HG02938 (cell line): Measurements from ENCODE around the gene SEMA7A.
A peak's percentile ranks its signal among the peaks of the same experiment; 100 is the strongest.
"Not testable (repeated sequence)": the region's sequence is repeated elsewhere in the genome, so short reads cannot be mapped to it uniquely, and the experiment has no call there.

Source experiments
- ATAC-seq: cut with Tn5 transposase; IDR thresholded peaks from one replicate; pipeline ENCODE4 v1.9.1; 2021; ENCODE audit warnings: mild to moderate bottlenecking, moderate library complexity; ENCODE audit not compliant: unreplicated experiment

Gene SEMA7A

DNA sequence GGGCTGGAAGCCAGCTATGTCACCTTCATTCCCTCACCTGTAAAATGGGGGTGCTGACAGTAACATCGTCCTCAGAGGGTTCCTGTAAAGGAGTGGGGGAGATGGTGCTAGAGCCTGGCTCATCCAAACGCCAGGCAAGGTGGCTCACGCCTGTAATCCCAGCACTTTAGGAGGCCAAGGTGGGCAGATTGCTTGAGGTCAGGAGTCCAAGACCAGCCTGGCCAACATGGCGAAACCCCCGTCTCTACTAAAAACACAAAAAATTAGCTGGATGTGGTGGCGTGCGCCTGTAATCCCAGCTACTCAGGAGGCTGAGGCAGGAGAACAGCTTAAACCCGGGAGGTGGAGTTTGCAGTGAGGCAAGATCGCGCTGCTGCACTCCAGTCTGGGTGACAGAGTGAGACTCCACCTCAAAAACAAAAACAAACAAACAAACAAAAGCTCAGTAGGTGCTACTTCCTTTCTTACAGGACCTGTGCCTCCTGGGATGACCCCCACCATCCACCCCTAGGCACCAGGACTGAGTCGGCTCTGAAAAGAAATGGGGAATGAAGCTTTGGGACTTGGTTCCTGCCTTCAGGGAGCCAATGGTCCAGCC, 43.6 kb downstream of the SEMA7A start:
- ATAC-seq = not testable (repeated sequence)

DNA sequence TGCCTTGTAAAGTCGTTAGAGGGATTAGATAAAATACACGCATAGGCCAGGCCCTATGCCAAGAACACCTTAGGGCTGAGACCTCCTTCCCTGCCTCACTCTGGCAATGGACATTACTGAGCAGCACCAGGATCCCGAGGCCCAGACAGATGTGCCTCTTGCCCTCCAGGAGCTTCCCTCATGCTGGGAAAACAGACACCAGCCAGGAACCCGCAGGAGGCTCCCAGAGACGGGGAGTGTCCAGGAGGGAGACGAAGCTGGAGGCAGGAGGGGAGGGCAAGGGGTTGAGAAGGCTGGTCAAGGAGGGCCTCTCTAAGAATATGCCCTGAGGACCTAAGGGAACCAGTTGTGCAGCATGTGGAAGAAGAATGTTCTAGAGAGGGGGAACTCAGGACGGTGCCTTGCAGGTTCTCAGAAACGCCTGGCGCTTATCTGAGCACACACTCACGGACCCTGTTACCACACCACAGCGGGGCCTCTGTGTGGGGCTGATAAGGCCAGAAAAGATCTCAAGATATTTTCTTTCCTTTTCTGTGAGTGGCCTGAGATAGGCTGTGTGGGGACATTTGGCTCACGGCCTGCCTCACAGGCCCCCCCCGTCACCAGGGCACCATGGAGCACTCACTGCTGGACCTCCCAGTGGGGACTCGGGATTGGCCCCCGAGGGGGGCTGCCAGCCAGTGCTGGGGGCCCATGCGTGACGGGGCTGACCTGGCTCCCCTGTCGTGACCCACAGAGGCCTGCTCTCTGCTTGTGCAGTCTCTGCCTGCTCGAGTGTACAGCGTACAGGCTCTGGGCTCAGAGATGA, 44.3 kb downstream of the SEMA7A start:
- ATAC-seq = no peak

DNA sequence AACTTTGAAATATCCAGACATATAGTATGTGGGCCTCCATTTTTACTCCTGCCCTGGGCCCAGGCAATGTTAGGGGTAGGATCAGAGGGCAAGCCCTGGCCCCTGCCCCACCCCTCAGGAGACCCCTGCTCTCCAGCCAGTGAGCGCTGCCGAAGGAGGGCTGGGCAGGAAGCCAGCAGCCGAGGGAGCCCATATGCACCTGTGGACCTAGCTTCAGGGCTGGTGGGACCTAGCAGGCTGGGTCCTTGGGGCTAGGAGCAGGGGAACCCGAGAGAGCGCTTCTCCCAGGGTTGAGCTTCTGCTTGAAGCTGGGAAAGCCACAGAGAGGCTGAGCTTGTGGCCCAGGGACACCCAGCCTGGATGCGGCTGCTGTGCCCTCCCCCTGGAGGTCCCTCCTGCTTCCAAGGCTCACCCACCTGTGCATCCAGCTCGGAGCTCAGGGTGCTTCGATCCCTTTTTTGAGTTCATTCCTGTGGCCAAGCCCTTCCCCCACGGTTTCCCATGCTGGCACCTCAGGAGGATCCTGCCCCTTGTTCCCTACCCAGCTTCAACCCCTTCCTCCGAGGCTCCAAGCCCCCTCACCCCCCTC, 45.3 kb downstream of the SEMA7A start:
- ATAC-seq = no peak

DNA sequence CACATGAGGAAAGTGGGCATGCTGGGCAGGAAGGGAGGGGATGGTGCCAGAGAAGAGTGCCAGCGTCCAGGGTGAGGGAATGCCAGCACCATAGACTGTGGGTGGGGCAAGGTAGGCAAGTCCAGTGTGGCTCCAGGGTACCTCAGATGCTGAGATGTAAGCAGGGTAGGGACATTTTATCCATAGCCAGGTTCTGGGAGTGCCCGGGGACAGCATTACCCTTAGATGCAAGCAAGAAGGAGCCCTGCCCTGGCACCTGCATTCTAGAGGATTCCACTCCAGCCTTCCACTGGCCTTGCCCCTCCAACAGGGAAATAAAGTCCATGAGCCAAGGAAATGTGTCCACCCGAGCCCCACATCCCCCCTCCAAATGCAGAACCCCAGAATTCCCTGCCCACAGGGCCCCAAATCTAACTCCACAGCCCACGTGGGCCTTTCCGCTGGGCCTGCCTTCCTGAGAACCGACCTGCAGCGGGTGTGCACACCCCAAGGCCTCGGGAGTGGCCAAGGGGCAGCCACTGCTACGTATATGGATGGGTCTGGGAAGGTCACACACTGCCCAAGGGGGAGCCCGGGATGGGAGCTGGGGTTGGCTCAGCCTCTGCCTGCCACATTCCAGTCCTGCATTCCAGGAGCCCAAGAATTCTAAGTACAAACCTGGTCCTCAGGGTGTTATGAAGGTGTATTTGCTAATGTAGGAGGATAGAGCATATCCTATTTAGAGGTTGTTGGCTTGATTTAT, 46.0 kb downstream of the SEMA7A start:
- no peak for ATAC-seq

DNA sequence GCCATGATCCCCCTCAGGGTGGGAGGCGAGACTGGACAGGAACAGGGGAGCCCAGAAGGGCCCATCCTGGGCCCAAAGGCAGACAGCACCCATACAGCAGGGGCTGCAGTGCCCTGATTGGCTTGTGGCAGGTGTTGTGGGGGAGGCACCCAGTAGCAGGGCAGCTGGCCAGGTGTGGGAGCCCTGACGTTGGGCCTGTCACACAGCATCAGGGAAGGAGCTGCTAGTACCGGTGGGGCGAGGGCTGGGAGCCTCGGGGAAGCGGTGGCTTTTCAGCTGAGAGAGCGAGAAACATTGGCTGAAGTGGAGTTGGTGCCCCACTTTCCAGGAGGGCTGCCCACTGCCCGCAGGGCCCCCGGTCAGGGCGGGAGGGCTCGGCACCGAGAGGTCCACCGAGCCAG, 46.6 kb downstream of the SEMA7A start:
- no peak for ATAC-seq

DNA sequence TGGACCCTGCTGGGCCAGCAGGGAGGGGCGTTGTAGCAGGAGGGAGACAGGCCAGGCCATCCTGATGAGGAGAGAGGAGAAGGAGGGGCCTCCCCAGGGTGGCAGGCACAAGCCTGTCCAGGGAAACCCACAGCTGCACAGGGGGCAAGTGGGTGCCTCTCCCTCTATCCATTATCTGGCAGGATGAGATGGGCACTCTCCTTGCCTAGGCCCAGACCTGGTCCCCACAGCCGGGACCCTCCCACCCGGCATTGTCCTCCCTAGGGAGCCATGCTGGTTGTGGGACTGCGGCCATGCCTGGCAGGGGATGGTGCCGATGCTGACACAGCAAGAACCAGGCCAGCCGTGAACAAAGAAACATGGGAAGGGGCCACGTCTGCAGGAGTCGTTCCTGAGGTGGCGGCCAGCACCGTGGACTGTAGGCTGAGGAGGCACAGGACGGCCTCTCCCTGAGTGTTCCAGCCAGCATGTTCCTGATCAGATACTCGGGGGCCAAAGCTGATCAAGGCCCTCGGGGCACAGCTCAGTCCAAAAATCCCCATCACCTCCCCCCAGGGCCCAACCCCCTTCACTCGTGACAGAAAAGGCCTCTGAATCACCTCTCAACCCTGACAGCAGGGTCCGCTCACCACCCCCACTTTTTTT, 47.1 kb downstream of the SEMA7A start:
- no peak for ATAC-seq

DNA sequence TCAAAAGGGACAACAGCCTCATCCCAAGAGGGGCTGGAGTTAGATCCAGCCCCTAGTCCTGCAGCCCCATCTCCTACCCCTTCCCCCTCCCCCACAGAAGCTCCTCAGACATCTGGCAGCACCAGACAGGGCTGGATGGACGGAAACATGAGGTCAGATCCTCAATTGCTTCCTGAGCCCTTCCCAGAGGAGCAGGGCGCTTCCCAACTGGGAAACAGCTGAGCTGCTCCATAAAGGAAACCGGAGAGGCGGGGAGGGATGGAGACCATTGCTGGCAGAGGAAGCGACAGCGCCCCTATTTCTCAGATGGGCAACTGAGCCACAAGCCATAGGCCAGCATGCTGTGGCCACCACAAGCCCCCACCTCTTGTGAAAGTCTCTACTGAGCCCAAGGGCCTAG, 48.0 kb downstream of the SEMA7A start:
- ATAC-seq = no peak

DNA sequence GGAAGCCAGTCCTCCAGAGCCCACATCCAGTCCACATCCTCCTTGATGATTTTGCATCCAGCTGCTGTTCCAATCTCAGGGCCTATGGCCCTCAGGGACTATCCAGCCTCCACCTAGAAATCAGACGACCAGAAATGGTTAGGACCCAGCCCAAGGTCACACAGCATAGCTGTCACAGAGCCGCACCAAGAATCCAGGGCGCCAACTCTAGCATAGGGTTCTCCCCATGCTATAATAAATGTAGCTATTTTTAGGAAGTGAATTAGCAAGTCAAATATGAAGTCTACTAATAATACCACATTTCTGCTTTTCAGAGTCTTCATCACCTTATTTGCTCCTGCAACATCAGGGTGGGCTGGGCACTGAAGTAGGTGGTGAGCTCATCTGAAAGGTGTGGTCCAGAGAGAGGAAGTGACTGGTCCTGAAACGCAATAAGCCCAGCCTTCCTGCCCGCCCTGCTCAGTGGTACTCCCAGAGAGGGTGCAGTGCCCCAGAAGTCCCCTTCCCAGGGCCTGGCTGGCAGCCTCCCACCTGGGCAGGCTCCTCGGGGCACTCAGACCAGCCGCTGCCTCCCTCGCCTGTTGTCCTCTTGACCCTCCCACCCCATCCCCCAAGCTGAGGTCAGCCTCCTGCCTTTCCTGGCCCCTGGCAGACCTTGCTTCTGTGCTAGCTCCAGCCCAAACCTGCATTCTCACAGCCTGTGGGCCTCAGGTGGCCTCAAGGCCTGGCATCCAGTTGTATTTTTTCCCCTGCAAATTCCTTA, 48.7 kb downstream of the SEMA7A start:
- ATAC-seq = peak; percentile 67

DNA sequence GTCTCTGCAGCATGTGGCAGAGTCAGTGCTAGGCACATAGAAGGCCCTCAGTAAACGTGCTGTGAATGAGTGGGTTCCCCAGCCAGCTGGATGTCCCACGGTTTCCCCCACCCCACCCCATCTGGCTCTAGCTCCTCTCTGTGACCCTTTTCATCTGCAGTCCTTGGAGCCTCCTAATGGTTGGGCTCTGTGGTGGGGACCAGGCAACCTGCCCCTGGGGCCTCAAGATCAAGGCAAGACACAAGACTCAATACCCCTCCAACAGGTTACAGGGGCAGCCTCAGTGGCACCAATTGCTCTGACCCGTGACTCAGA, 49.2 kb downstream of the SEMA7A start:
- ATAC-seq = no peak

DNA sequence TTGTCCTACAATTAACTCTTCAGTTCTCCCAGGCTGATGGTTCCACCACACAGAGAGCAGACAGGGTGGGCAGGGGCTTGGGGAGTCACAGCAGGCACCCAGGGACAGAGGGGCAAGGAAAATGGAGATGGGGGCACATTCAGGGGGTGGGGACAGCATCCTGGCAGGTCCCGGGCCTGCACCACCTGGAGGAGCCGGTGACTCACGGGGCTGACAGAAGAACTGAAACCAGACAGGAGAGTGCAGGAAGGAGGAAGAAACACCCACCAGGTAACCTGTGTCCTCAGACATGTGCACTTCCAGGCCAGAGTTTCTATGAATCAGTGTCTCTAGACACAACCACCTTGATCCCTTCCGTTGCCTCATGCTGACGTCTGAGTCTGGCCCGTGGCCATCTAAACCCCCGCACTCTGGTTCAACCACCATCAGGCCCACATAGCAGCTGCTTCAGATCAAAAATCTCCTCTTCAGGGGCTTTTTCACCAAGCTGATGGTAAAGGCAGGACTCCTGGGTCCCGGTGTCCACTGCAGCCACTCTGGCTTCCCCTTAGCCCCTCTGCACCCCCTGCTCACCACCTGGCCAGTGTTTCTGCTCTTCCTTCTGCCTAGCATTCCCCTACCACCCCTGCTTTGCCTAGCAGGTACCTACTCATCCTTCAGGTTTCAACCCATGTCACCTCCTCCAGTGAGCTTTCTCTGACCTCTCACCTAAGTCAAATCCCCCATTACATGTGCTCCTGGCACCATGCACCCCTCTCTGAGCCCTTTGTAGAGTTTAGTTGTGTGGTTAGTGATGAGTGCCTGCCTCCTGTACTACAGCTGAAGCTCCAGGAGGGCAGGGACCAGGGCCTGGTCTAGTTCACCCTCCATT, 49.8 kb downstream of the SEMA7A start:
- ATAC-seq = peak; percentile 44

DNA sequence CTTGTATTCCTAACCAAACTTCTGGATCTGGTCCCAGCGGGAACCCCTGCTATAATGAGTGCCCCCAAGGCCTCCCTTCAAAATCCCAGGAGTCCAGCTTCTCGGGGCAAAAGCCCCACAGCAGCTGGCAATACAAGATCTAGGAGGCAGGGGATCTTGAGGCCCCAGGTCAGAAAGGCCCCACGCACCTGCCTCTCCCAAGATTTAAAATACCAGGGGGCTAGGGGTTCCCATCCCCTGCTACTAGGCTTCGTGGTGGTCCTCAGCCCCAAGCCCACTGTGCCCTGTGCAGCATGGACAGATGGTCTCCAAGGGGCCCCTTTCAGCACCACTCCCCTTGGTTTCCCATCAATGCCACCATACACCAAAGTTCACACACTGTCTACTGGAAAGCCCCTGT, 50.5 kb downstream of the SEMA7A start:
- ATAC-seq = peak; percentile 3

DNA sequence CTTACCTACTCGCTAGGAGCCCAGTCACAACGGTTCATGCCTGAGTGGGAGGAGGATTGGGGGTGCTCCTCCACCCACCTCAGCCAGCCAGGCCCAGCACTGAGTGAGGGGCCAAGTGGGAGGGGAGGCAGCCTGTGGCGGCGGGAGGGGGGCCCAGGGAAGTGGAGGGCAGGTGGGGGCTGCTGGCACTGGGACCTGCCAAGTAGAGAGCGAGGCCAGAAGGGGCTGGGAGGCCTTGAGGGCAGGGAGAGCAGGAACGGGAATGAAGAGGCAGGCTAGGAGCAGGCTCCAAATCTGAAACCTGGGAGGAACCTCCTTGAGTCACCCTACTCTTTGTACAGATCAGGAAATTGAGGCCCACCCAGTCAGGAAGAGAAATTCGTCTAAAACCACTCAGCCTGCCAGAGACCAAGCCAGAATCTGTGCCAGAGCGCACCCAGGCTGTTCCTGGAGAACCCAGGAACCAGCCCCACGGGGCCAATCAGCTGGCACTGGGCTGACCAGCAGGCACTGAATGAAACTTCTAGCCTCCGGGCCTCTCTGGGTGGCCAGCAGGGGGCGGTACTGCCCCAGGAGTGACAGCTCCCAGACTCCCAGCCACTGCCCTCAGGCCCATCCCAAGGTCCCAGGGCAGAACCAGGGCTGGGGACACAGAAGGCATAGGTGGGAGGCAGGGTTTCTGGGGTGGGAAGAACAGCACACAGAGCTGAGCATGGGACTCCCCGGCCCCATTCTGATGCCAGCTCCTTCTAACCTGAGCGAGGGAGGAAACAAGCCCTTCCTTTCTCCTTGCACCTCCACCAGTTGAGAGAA, 51.5 kb downstream of the SEMA7A start:
- ATAC-seq = no peak

DNA sequence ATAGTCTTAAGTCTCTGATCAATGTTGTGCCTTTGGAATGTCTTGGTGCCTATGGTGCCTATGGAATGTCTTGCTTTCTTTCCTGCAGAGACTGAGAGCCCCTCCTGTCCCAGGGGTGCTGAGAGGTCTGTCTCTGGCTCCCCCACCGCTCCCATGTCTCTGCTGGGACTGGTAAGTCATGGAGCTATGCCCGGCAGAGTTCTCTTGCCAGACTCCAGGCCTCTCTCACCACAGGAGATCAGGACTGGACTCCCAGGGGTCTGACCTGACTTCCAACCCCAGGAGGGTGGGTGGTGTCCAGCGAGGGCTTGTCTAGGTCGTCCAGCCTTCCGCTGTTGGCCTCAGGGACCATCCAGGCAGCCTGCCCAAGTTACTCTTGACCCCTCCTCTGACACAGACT, 52.3 kb downstream of the SEMA7A start:
- no peak for ATAC-seq

DNA sequence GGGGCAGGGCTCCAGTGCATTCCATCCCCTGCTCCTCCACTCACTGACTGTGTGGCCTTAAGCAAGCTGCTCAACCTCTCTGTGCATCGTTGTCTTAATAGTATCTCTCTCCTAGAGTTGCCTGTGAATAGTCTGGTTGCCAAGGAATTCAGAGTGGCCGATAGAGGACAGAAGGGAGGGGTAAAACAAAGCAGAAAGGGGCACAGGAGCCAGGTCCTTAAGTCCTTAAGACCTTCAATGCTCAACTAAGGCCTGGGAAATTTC, 52.6 kb downstream of the SEMA7A start:
- ATAC-seq = no peak

DNA sequence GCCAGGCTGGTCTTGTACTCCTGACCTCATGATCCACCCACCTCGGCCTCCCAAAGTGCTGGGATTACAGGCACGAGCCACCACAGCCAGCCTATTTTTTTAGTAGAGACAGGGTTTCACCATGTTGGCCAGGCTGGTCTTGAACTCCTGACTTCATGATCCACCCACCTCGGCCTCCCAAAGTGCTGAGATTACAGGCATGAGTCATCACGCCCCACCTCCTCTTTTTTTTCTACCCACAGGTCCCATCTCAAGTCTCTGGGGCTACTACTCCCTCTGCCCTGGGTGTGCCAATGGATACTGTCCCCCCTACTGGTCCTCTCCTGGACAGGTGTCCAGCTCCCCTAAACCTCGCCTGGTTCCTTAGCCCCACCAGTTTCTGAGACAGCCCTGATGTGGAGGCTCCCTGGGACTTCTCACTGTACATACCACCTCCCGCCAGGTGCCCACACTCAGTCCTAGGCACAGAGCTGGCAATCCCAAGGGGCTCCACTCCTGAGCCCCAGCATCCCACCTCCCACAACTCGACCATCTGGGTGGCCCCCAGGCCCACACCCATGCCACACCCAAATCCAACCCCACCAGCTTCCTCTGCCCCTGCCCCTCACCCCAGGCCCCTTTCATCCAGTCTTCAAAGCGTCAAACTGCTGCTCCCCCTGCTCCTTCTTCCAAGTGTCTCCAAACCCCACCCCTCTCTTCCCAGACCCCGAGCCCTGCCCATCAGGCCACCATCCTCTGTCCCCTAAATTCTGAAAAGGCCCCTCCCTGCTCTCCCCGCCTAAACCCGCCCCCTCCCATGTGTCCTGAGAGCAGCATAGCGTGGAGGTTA, 53.2 kb downstream of the SEMA7A start:
- ATAC-seq = no peak

DNA sequence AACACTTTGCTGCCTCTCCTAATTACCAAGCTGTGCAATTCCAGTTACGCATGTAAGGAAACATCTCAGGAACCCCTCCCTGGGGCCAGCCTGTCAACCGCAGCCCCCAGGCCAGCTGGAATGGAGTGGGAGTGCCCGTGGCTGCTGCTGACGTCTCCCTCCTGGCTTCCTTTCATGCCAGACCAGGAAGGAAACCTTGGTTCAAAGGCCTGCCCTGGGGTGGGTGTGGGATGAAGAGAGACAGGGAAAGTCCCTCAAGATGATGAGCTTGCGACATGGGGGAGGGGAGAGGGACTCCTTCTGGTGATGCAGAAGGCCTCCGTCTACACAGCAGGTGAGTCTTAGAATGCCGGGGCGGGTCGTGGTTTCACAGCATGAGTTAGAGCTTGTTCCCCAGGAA, 54.9 kb downstream of the SEMA7A start:
- no peak for ATAC-seq

DNA sequence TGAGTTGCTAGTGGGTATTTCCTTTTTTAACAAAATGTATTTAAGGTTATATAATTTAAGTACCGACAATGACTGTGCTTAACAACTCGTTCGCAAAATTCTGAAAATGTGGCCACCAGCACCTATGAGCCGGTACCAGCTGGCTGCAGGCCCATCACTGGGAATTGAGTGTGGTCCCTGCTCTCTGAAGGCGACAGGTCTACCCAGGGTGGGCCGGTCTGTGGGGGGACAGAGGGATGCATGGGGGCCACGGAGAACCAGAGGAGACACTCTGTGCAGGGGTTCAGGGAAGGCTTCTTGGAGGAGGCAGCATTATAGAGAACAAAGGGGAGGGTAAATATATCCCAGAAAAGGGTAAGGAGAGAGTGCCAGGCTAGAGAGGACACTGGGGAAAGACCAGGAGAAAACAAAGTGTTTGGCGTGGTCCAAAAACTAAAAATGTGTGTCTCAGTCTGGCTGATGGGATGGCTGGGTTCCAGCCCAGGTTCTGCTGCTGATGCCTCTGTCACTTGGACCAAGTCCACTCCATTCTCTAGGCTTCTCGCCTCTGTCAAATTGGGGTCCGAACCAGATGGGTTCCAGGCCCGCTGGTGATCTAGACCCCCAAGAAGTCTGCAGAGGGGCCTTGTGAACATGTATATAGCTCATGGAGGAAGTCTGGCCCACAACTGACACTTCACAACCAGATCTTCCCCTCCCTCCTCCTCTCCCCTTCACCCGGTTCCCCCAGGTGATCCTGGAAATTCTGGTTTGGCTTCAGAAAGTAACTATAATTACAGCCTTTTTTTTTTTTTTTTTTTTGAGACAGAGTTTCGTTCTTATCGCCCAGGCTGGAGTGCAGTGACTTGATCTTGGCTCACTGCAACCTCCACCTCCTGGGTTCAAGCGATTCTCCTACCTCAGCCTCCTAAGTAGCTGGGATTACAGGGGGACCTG, 55.7 kb downstream of the SEMA7A start:
- ATAC-seq = no peak
